ENCODE results near the gene PFKFB4. TPM values are rescaled to one million over a fixed set of nuclear protein-coding genes. Genes with fewer than 3 reads are reported as not detected.

The PFKFB4 gene
- total and polyA plus RNA-seq, 7 donors: 0.25 to 4.1 (median 1.1) TPM

DNA sequence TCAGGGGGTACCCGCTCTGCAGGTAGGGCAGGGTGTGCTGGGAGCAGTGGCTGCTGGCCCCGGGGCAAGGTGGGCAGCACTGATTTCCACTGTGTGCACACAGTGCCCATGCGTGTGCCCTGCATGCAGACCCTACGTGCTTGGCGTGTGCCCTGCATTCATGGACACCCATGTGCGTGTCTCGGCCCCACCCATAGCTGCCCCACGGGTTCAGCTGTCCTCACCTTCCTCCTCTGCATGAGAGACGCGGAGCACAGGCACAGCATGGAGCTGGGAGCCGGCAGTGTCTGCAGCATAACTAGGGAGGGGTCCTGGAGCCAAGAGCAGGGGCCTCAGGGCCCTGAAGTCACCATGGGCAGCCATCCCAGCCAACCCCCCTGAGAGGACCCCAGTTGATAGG, 8.6 kb upstream of the PFKFB4 start:
- TF ChIP-seq CTCF (IDR thresholded peaks at IDR 0.05): no peak
- intact Hi-C loops (cut with DNase I): no loop called here
- 87 to 91% (median 90%) methylated on average over 11 of the region's 11 CpGs for WGBS, 3 donors
- H3K27me3 ChIP-seq (ENCODE audit: insufficient read depth in 3 of 3, low read length in 2 of 3): no peaks in the 10 kb centered on the region
- H3K4me1 ChIP-seq: peaks cover 10% of the 10 kb centered on the region
- no peaks in the 10 kb centered on the region for H3K36me3 ChIP-seq (ENCODE audit: insufficient read depth in 1 of 2, low read depth in 1 of 2)
- no peak for DNase-seq
- no peaks in the 10 kb centered on the region for H3K9me3 ChIP-seq
- ATAC-seq: no peak
- H3K27ac ChIP-seq: no peak overlapping the region
- H3K4me3 ChIP-seq: no peak overlapping the region

GRCh38 chr3:48564667-48565066, 8.1 kb upstream of the PFKFB4 start:
- H3K27me3 ChIP-seq (ENCODE audit: insufficient read depth in 3 of 3, low read length in 2 of 3): no peaks in the 10 kb centered on the region
- no peaks in the 10 kb centered on the region for H3K36me3 ChIP-seq (ENCODE audit: insufficient read depth in 1 of 2, low read depth in 1 of 2)
- DNase-seq: no peak
- no peak for TF ChIP-seq CTCF (IDR thresholded peaks at IDR 0.05)
- 85 to 90% (median 86%) methylated on average over 11 of the region's 11 CpGs for WGBS, 3 donors
- no peak for ATAC-seq
- no peak overlapping the region for H3K4me3 ChIP-seq
- intact Hi-C loops (cut with DNase I): loop anchor here in 1 of 2 donors (5.0 kb wide), 1 partner anchor 88 kb away; no protein-coding TSS in a partner anchor
- peaks cover 12% of the 10 kb centered on the region for H3K4me1 ChIP-seq
- H3K27ac ChIP-seq: no peak overlapping the region
- H3K9me3 ChIP-seq: no peaks in the 10 kb centered on the region

DNA sequence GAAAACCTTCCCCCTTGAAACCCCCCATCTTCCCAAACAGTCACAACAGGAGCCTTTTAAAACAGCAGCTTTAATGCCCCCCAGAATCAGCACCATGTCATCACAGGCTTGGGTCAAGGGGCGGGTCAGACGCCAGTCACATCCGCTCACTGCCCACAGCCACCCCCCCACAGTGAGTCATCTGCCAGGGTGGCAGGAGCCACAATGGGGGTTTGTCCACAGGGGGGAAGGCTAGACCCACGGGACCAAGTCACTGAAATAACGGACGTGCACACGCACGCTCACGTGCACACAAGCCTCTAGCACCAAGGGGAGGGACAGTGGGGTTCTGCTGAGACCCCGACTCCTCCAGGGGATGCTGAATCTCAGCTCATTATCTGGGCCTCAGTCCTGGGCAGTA, 7.4 kb upstream of the PFKFB4 start:
- Histone ChIP-seq H3K4me3 (no peak overlapping the region), H3K27me3 (ENCODE audit: insufficient read depth in 3 of 3, low read length in 2 of 3) (no peaks in the 10 kb centered on the region), H3K36me3 (ENCODE audit: insufficient read depth in 1 of 2, low read depth in 1 of 2) (no peaks in the 10 kb centered on the region), H3K4me1 (peaks cover 18% of the 10 kb centered on the region), H3K27ac (no peak overlapping the region), H3K9me3 (no peaks in the 10 kb centered on the region)
- DNase-seq (peak; percentile 50 to 67), ATAC-seq (no peak)
- no peak for TF ChIP-seq CTCF (IDR thresholded peaks at IDR 0.05)
- 82 to 85% (median 82%) methylated on average over 10 of the region's 10 CpGs for WGBS, 3 donors
- intact Hi-C loops (cut with DNase I): loop anchor here in 1 of 2 donors (5.0 kb wide), 1 partner anchor 88 kb away; no protein-coding TSS in a partner anchor

GRCh38 chr3:48563382-48563918, 6.8 kb upstream of the PFKFB4 start, which contains the start of gene UCN2:
Gene UCN2, minus strand, starts transcription at chr3:48563781. Its CDS starts 657 bp downstream, at chr3:48563124.
- Histone ChIP-seq H3K27ac (no peak within 1 kb of the TSS), H3K4me3 (no peak within 1 kb of the TSS), H3K36me3 (ENCODE audit: insufficient read depth in 1 of 2, low read depth in 1 of 2) (no peaks in the 10 kb centered on the region), H3K9me3 (no peaks in the 10 kb centered on the region), H3K4me1 (peaks cover 23% of the 10 kb centered on the region), H3K27me3 (ENCODE audit: insufficient read depth in 3 of 3, low read length in 2 of 3) (no peaks in the 10 kb centered on the region)
- intact Hi-C loops (cut with DNase I): loop anchor here in 1 of 2 donors (5.0 kb wide), 1 partner anchor 89 kb away; no protein-coding TSS in a partner anchor
- 70 to 76% (median 75%) methylated on average over 6 of the region's 6 CpGs for WGBS, 3 donors
- TF ChIP-seq CTCF (IDR thresholded peaks at IDR 0.05): no peak
- ATAC-seq (no peak), DNase-seq (no peak)

All from psoas muscle (tissue), 8 donors.